ENCODE data around the gene ZSCAN18. TPM values are rescaled to one million over a fixed set of nuclear protein-coding genes. Genes with fewer than 3 reads are reported as not detected.
A peak's percentile ranks its signal among the peaks of the same experiment; 100 is the strongest.

ZSCAN18 gene
- total RNA-seq, 4 donors from 2014 or later = 30.4 to 50.0 (median 42.8) TPM

GRCh38 chr19:58054901-58055874 lies 42.8 kb downstream of the ZSCAN18 start:
- in situ Hi-C loops (cut with MboI; ENCODE audit: low pct_ligation_motif_present in 1 of 4, low pct_unique_long_range_greater_than_20kb in 1 of 4, low sequenced_read_pairs in 3 of 4) = no loop called here
- H3K36me3 ChIP-seq = no peaks in the 10 kb centered on the region
- H3K4me3 ChIP-seq = peak overlapping the region in 3 of 4 donors; percentile 9 to 29 (median 11)
- WGBS, 2 donors (ENCODE audit: low coverage in 1 of 2) = 14 to 46% methylated on average over 12 to 37 of the region's 37 CpGs
- peak; percentile 14 for DNase-seq
- H3K4me1 ChIP-seq = peaks cover 0 to 7% (median 2%) of the 10 kb centered on the region in 4 donors
- H3K9me3 ChIP-seq = peaks cover 0 to 40% of the 10 kb centered on the region in 2 donors
- no peaks in the 10 kb centered on the region for H3K27me3 ChIP-seq
- H3K27ac ChIP-seq = peak overlapping the region in 3 of 4 donors; percentile 39 to 57 (median 52)
- intact Hi-C loops (cut with DNase I; ENCODE audit: low total_unique reads) = no loop called here
- TF ChIP-seq EP300 (IDR thresholded peaks at IDR 0.05; ENCODE audit: low read depth) (no peak), CTCF (IDR thresholded peaks at IDR 0.05) (no peak), POLR2AphosphoS5 (IDR thresholded peaks at IDR 0.05) (no peak), POLR2A (IDR thresholded peaks at IDR 0.05) (no peak)

GRCh38 chr19:58053480-58054156 lies 44.4 kb downstream of the ZSCAN18 start:
- no peak for TF ChIP-seq CTCF (IDR thresholded peaks at IDR 0.05)
- no peak for TF ChIP-seq EP300 (IDR thresholded peaks at IDR 0.05; ENCODE audit: low read depth)
- TF ChIP-seq POLR2A (IDR thresholded peaks at IDR 0.05) = no peak
- no peak for TF ChIP-seq POLR2AphosphoS5 (IDR thresholded peaks at IDR 0.05)
- intact Hi-C loops (cut with DNase I; ENCODE audit: low total_unique reads) = no loop called here
- in situ Hi-C loops (cut with MboI; ENCODE audit: low pct_ligation_motif_present in 1 of 4, low pct_unique_long_range_greater_than_20kb in 1 of 4, low sequenced_read_pairs in 3 of 4) = no loop called here
- Histone ChIP-seq H3K4me3 (no peak overlapping the region), H3K9me3 (peaks cover 8 to 49% of the 10 kb centered on the region in 2 donors), H3K27ac (no peak overlapping the region), H3K4me1 (no peaks in the 10 kb centered on the region), H3K36me3 (no peaks in the 10 kb centered on the region), H3K27me3 (no peaks in the 10 kb centered on the region)
- no peak for DNase-seq
- WGBS, 2 donors (ENCODE audit: low coverage in 1 of 2) = 93% methylated on average over 30 of the region's 30 CpGs; no CpG with 5 or more reads in 1 of the 2 donors

- intact Hi-C loops (cut with DNase I; ENCODE audit: low total_unique reads) = no loop called here
- no peak overlapping the region for H3K4me3 ChIP-seq
- peaks cover 13 to 49% of the 10 kb centered on the region in 2 donors for H3K9me3 ChIP-seq
- WGBS, 2 donors (ENCODE audit: low coverage in 1 of 2) = 96% methylated on average over 12 of the region's 16 CpGs; no CpG with 5 or more reads in 1 of the 2 donors
- TF ChIP-seq POLR2A (IDR thresholded peaks at IDR 0.05) (no peak), EP300 (IDR thresholded peaks at IDR 0.05; ENCODE audit: low read depth) (no peak), POLR2AphosphoS5 (IDR thresholded peaks at IDR 0.05) (no peak), CTCF (IDR thresholded peaks at IDR 0.05) (no peak)
- no peaks in the 10 kb centered on the region for H3K4me1 ChIP-seq
- no peaks in the 10 kb centered on the region for H3K27me3 ChIP-seq
- no peak overlapping the region for H3K27ac ChIP-seq
- H3K36me3 ChIP-seq = no peaks in the 10 kb centered on the region
- in situ Hi-C loops (cut with MboI; ENCODE audit: low pct_ligation_motif_present in 1 of 4, low pct_unique_long_range_greater_than_20kb in 1 of 4, low sequenced_read_pairs in 3 of 4) = no loop called here
- DNase-seq = no peak
Observed at GRCh38 chr19:58052256-58052655, 45.8 kb downstream of the ZSCAN18 start.

GRCh38 chr19:58047672-58048071 lies 50.4 kb downstream of the ZSCAN18 start:
- Histone ChIP-seq H3K27me3 (no peaks in the 10 kb centered on the region), H3K4me3 (no peak overlapping the region), H3K36me3 (no peaks in the 10 kb centered on the region), H3K4me1 (no peaks in the 10 kb centered on the region), H3K27ac (no peak overlapping the region), H3K9me3 (peaks cover 22 to 59% of the 10 kb centered on the region in 2 donors)
- WGBS, 2 donors (ENCODE audit: low coverage in 1 of 2) = 96% methylated on average over 12 of the region's 12 CpGs; no CpG with 5 or more reads in 1 of the 2 donors
- in situ Hi-C loops (cut with MboI; ENCODE audit: low pct_ligation_motif_present in 1 of 4, low pct_unique_long_range_greater_than_20kb in 1 of 4, low sequenced_read_pairs in 3 of 4) = no loop called here
- intact Hi-C loops (cut with DNase I; ENCODE audit: low total_unique reads) = no loop called here
- TF ChIP-seq POLR2A (IDR thresholded peaks at IDR 0.05) (no peak), POLR2AphosphoS5 (IDR thresholded peaks at IDR 0.05) (no peak), CTCF (IDR thresholded peaks at IDR 0.05) (no peak), EP300 (IDR thresholded peaks at IDR 0.05; ENCODE audit: low read depth) (no peak)
- no peak for DNase-seq
